Islet of Langerhans (tissue), 1 donor: Measurements from ENCODE around the gene LILRA5.
"Not testable (repeated sequence)": the region's sequence is repeated elsewhere in the genome, so short reads cannot be mapped to it uniquely, and the experiment has no call there.

ENCODE experiments used
- FAIRE-seq: peaks from one replicate; lab custom pipeline; 2011; peaks lifted over from hg19 to GRCh38; lab: Jason Lieb, UNC

The LILRA5 gene

DNA sequence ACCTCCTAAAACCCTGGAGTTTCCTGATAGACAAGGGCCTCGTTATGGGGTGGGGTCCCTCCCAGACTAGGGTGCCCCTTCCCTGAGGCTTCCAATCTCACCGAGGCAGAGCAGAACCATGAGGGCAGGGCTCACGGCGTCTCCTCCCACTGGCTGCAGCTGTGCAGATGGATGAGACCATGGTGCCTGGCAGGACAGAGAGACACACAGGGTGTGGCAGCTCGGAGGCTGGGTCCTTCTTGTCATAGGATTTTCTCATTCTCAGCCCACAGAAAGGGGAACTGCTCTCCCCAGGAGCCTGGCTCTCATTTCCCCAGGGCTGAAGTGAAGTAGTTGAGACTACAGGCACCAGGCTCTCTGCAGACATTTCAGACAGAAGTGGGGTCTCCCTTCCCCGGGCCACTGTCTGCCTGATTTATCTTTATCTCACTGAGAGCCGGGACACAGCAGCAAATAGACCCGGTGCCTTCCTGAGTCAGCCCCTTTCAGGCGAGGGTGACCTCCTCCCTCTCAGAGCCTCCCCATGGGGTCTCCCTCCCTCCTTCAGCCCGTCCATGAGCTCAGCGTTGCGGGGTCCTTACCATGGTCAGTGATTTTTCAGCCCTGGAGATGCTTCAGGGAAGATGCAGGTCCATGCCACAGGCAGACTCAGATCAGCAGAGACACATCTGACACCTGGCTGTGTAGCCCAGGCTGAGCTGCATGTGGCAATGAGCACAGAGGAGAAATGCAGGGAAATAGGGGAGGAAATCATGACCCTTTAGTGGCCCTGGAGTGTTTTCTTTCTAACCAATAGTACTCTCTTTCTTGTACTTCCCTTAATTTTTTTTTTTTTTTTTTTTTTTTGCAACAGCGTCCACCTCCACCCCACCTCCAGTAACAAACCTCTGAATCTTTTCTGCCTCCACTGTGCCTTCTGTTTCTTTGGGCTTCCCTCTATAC lies at the start of gene LILRA5:
Gene LILRA5 (minus strand): TSS at position 731 of the 942 bp plus-strand sequence. CDS start 147 bp downstream, at position 584.
- no peak for FAIRE-seq

DNA sequence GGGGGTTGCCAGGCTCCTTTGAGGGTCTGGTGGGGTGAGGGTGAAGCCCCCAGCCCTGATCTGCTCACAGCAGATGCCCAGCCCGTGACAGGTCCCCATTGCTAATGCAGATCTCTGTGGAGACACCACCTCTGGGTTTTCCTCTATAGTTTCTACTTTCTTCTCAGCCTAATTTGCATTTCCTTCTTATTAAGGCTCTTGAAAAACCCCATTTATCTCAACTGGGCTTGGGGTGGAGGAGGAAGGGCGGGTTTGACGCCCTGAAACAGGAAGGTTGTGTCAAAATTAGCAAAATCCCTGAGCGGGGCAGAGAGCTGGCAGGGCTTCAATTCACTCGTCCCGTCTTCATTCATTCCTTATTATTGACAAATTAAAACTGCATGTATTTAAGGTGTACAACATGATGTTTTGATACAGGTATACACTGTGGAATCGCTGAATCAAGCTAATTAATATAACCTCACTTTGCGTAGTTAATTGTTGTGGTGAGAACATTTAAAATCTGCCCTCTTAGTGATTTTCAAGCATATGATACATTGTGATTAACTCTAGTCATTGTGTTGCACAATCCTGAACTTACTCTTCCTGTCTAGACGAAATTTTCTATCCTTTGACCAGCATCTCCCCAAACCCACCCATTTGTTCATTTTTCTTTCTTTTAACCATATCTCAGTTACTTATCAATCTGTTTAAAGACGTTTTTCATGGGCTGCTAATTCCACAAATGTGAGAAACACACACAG lies 48.9 kb upstream of the LILRA5 start:
- not testable (repeated sequence) for FAIRE-seq

DNA sequence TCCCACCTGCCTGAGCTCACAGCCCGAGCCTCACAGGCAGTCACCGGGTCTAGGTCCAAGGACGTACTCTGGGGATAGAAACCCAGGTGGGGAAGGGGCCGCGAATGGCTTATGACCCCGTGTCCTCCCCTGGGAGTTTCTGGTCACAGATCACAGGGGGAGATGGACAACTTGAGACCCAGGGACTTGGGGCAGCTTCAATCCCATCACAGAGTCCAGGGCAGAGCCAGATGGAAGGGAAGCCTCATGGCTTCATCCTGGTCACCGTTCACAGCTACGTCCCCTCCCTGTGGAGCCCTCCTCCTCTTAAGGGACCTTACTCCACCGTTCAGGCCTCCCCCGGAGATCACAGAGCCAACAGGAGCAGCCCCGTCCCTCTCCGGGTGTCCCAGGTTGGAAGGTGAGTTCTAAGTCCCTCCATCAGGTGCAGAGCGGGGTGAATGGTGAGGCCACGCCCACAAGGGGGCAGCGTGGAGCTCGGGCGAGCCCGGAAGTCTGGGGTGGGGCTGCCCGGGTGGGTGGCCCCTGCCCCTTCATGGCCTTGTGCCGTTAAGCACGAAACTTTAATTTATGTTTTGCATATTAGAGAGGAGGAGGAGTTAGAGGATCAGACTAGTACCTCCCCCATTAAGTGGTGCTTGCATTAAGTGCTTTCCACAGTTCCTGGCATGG lies 46.3 kb upstream of the LILRA5 start:
- not testable (repeated sequence) for FAIRE-seq

DNA sequence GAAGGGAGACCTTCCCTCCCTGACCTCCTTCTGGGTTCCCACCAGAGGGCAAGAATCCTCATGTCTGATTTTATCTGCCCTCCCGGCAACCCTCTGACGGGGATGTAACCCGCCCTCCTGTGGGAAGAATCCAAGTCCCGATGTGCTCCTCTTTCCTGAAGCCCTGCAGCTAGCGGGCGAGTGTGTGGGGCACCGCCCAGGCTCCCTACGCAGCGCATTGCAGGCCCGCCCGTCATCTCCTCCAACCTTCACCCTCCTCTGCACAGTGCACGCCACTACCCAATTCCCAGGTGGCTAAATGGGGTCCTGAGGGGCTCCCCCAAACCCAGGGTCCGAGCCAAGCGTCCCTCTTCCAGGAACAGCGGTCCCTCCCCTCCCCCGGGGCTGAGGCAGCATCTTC lies 44.4 kb upstream of the LILRA5 start:
- FAIRE-seq = no peak

DNA sequence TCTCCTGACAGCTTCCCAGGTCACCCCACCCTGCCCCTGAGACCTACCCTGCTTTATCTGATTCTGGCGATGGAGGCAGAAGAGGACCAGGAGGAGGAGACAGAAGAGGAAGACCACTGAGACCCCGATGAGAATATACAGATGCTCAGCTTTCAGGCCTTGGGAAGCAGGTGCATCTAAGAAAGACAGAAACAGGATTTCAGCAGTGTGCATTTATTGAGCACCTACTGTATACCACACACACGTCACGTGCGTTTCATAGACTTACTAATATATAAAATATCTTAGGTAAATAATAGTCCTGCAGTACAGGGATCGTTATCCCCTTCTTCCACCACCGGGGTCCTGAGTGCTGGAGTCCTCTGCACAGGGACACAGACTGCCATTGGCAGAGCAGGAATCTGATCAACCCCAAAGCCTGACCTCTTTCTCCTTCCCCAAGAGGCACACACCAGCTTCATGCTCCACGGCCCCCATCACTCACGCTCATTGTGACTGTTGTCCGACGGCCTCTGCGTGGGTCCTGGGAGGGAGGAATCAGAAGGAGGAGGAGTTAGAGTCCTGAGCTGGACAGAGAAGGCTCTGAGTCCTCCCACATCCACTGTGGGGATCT lies 43.6 kb upstream of the LILRA5 start:
- no peak for FAIRE-seq

DNA sequence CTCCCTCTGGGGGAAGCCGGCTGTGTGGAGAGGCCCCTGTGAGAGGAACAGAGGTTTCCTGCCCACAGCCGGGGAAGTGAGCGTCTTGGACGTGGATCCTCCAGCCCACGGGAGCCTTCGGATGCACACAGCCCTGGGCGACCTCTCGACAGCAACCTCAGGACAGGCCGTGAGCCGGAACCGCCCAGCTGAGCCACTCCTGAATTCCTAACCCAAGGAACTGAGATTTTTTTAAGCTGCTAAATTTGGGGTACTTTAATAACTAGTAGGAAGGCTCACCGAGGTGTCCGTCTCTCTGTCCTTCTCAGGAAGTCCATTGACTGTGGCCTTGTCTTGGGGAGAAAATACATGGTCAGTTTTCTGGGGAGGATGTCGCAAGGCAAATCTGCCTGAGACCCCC lies 42.7 kb upstream of the LILRA5 start:
- no peak for FAIRE-seq

DNA sequence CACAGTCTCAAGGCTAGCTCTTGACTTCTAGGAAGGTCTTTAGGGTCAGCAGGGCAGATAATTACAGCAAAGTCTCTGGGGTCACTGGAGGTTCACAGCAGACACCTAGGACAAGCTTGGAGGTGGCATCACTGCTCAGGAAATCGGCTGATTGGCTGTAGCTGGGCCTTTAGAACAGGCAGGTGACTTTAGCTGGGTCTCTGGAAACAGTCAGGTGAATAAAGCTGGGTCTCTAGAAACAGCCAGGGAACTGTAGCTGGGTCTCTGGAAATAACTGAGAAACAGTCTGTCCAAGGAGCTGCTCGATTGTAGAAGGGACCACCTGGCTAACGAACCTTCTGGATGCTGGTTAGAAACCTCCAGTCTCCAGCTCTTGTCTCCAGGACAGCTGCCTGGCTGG lies 41.8 kb upstream of the LILRA5 start:
- no peak for FAIRE-seq

DNA sequence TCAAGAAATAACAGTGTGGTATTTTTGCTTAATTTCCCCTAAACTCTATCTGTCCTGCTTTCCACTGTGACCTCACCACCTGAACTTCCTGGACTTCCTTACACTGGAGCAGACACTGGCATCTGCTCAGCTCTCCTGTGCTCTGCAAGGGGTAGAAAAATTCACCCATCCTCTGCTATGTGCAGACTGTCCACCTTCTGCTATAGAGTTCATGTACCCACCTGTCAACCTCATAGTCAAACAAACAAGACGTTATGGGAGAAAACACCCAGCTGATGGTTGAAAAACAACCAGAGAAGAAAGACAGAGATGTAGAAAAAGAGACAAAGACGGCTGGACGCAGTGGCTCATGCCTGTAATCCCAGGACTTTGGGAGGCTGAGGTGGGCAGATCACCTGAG lies 39.6 kb upstream of the LILRA5 start:
- FAIRE-seq = no peak

DNA sequence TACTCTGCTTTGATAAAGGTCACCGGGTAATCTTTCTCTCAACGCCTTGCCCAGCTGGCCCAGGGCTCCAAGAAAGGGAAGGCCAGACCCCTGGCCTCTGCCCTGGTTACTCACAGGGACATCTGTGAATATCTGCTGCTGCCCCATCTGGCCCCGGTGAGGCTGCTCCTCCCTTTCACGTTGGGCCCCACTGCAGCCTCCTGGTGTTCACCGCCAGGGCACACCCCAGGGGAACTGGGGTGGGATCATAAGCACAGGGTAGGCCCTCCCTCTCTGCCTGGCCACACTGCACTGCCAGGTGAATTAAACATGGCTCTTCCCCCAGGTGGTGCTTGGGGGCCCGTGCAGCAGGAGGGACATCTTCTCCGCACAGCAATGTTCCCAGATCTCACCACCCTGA lies 39.1 kb upstream of the LILRA5 start:
- FAIRE-seq = no peak

DNA sequence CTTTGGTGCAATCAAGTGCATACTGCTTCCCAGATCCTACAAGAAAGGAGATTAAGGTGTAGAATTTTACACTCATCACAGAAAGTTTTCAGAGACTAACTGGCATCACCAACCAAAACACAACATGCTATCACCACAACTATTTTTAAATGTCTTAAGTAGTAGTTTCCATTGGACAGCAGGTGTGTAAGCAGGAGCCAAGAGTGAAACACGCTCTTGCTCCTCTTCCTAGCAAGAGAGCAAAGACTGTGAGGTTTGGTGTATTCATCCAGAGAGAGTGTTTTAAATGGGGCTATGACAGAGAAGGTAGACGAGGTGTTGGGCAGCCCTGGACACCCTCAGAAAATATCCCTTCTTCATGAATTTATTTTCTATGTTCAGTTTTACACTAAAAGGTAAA lies 38.5 kb upstream of the LILRA5 start:
- no peak for FAIRE-seq

DNA sequence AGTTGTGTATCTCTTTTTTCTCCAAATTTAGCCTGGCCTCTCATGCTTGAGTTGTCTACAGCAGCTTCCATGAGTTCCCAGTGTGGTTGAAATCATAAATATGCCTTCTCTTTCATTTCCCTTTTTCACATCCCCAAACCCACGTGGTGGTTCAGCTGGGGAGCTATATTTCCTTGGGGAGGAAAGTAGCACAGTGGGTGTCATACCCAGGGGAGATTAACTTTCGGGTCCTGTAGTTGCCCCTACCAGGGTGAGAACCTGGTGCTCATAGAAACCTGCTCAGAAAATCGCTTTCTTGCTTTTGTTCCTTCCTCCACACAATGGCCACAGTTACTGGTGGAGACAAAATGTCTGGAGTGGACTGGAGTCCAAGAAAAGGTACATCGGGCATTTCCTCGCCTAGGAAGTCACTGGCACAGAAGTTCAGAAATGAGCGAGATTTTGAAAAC lies 33.0 kb upstream of the LILRA5 start:
- FAIRE-seq = no peak

DNA sequence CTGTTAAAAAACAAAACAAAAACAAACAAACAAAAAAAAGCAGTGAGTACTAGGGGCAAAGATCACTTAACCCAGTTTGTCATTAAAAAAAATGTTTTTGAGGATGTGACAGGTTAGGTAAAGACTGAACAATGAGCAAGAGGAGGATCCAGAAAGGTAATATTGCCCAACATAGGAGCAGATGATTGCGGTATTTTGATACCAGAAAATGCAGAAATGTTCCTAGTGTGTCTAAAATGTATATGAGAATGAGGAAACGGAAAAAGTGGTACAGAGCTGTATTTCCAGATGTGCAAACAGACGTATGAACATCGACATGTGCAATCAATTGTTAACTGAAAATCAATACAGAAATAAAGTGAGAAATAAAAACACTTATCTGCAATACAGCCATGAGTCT lies 30.9 kb upstream of the LILRA5 start:
- no peak for FAIRE-seq

DNA sequence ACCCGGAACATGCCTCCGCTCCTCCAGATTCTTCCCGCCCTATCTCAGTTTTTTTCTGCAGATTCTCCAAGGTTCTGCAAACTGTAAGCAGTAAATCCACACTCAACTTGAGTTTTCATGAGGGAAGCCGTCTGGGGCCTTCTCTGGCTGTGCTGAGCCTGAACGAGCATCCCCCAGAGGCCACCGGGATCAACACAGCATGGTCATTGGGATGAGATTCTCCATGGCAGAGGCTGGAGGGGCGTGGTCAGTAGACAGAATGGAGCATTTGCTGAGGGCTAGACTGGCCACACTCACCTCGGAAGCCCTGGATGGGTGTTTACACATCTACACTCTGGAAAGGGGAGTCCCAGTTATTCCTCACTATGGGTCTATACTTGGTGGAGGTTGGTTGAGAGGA lies 28.3 kb upstream of the LILRA5 start:
- no peak for FAIRE-seq

DNA sequence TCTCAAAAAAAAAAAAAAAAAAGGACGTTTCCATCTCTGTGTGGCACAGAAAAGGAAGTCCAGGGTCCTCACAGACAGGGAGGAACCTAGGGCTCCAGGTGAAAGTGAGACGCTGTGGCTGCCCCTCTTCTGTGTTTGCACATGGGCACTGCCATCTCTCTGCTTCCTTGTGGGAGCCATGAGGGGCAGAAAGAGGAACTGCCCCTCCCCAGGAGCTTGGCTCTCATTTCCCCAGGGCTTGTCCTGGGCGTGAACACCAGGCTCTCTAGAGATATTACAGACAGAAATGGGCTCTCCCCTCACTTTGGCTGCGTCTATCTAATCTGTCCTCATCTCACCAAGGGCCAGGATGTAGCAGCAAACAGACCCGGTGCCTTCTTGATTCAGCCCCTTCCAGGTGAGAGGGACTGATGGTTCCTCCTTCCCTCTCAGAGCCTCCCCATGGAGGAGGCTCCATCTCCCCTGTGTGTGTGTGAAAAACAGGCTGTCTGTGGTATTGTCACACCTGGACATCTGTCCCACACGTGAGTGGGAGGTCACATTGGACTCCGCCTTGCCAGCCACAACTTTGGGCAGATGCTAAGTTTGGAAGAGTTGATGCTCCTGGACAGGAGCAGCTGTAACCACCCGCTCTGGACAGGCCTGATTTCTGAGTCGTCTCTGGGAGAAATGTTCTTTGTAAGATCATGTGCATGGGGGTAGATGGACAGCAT lies 26.8 kb upstream of the LILRA5 start:
- FAIRE-seq = no peak

DNA sequence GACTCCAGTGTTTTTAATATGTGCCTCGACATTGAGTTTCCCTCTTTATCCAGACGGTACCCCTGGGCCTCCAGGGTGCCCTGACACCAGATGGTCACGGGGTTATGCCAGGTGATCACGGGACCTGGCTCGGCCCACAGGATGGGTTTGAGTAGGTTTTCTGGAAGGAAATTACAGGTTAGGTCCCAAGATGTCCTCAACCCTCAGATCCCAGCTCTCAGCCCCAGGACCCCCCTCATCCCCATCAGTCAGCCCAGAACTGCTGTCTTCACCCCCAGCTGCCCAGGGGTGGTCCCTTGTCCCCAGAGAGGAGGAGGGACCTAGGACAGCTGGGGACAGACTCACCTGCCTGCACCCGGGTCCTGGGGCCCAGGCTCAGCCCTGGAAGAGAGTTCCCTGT lies 25.6 kb upstream of the LILRA5 start:
- no peak for FAIRE-seq

DNA sequence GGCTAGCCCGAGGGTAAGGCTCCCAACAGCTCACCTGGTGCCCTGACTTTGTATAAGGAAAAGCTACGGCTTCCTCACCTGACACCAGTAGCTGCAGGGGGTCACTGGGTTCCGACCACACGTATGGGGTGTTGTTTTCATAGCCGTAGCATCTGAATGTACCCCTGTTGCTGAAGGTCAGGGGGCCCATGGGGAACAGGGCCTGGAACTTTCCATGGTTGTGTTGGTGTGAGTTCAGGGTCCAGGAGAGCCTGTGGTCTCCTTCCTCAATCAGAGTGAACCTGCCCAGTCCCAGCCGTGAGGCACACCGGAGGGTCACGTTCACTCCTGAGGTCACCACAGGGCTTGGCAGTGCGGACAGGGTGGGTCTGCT lies 24.9 kb upstream of the LILRA5 start:
- FAIRE-seq = no peak

DNA sequence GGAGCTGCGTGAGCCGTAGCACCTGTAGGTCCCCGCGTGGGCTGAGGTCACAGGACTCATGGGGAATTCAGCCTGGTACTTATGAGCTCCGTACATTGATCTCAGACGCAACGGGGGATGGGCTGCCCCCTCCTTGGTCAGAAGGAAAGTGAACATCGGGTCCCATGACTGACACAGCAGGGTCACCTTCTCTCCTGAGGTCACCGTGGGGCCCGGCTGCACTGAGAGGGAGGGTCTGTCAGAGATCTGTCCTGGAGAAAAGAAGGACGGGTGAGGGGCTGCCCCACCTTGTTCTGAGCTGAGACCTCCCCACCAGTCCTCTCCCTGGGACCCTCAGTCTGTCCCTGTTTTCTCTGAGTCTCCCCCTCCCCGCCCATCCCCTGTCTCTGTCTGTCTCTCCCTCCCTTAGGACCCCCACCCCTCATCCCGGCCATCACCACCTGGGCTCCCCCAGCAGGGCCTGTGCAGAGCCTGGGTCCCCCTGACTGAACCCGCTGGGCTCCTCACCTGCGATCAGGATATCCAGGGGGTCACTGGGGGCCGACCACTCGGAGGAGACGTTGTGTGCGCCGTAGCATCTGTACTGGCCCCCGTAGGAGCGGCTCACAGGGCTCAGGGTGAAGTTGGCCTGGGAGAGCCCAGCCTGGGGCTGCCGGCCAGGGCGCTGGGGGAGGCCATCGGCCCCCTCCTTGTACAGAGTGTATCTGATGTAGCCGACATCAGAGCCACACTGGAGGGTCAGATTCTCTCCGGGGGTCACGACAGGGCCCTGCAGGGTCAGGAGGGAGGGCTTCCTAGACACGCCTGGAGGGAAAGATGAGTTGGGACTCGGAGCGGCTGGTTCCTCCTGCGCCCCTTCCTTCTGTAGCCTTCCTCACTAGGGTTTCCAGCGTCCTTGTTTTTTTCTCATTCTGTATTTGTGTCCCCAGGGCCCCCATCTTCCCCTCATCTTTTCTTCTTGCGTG lies 24.2 kb upstream of the LILRA5 start:
- FAIRE-seq = no peak

DNA sequence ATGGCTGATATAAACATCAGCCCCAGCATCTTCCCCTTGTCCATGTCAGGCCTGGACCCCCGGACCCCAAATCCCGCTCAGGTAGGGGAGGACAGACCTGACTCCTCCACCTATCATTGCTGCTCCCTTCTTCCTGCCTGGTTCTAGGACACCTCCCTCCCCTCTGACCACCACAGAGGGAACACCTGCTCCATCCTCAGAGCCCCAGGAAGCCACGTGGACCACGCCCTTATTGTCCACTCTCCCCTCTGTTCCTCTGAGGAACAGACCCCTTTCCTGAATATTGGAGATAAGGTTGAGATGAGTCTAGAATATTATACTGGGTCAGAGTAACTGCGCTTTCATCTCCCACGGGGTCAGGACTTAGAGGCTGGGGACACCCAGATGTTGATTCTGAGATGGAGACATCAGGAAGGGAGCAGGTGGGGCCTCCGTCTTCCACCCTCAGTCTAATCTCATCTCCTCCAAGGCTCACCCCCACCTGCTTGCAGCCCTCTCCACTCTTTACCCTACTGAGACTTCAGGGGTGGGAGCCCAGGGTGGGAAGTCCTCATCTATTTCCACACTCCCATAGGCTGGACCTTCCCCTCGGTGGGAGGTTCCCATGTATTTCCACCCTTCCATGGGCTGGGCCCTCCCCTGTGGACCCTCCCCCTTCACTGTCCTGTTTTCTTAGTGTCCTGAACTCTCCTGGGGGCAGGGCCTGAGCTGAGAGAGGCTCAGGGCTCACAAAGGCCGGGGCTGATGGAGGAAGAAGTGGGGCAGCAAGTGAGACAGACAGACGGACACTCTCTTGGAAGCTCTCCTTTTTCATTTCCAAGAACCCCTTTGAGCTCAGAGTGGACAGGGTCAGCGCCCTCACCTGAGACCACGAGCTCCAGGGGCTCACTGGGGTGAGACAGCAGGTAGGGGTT lies 23.3 kb upstream of the LILRA5 start:
- FAIRE-seq = no peak

DNA sequence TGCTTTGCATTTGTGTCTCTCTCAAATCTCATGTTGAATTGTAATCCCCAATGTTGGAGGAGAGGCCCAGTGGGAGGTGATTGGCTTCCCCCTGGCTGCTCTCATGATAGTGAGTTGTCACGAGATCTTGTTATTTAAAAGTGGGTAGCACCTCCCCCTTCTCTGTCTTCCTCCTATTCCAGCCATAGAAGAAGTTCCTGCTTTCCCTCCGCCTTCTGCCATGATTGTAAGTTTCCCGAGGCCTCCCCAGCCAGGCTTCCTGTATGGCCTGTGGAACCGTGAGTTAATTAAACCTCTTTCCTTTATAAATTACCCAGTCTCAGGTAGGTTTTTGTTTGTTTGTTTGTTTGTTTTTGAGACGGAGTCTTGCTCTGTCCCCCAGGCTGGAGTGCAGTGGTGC lies 22.2 kb upstream of the LILRA5 start:
- FAIRE-seq = no peak
